GM12878 (cell line): Measurements from ENCODE around the gene APOBEC3H. TPM values are rescaled to one million over a fixed set of nuclear protein-coding genes. Genes with fewer than 3 reads are reported as not detected.

ENCODE experiments used
- ATAC-seq: fragments of 200-7000 bp; cut with Tn5 transposase; 3 replicates; pipeline ENCODE4 v1.9.1; 2020; ENCODE audit warnings: mild to moderate bottlenecking, moderate library complexity
- BruUV-seq: library from RNA; stranded (reverse); fragments of 400-500 nt; replicated peaks from 2 replicates; lab custom pipeline; 2021; lab: Mats Ljungman, UMichigan
- CTCF ChIA-PET: fragments of 300-600 bp; sonication (Branson Sonifier 250); formaldehyde crosslinking; extraction: SDS; loops from one replicate; lab custom pipeline; 2021; ENCODE audit warnings: inconsistent platforms; lab: Yijun Ruan, JAX
- POLR2A ChIA-PET: fragments of 350-600 bp; formaldehyde crosslinking; extraction: SDS; loops from one replicate; lab custom pipeline; 2021; ENCODE audit warnings: inconsistent platforms; lab: Charles Lee
- RAD21 ChIA-PET: fragments of 300-600 bp; sonication (Branson Sonifier 250); formaldehyde crosslinking; loops from one replicate; lab custom pipeline; 2023; ENCODE audit warnings: antibody characterized with exemption; ENCODE audit not compliant: unreplicated experiment; lab: Charles Lee
- SMC1A ChIA-PET: fragments of 300-600 bp; sonication (Branson Sonifier 250); formaldehyde crosslinking; loops from one replicate; lab custom pipeline; 2023; ENCODE audit not compliant: unreplicated experiment, uncharacterized antibody; lab: Charles Lee
- DNase-seq: peaks from one replicate; pipeline ENCODE4 v3.0.0-alpha.2; 2011; ENCODE audit warnings: low read depth, low spot score
- FAIRE-seq: peaks from 3 replicates; lab custom pipeline; 2011; peaks lifted over from hg19 to GRCh38; lab: Jason Lieb, UNC
- H2AFZ ChIP-seq: 2 replicates; pipeline ENCODE4 v1.6.0; 2011; ENCODE audit warnings: low read depth, low read length, control low read depth; ENCODE audit not compliant: control insufficient read depth
- H3K27ac ChIP-seq: 2 replicates; pipeline ENCODE4 v1.5.1; 2011; ENCODE audit warnings: control low read depth; ENCODE audit not compliant: control insufficient read depth, insufficient read depth
- H3K27me3 ChIP-seq, 2 experiments: replicated peaks in 1 of 2; 2 replicates each; pipeline versions ENCODE4 v1.6.0 to v1.6.1; 2011; ENCODE audit warnings: low read length in 1 of 2; ENCODE audit not compliant: control insufficient read depth in 2 of 2, insufficient read depth in 2 of 2
- H3K36me3 ChIP-seq, 2 experiments: 2 replicates each; pipeline ENCODE4 v1.5.1; 2011; ENCODE audit warnings: low read length in 1 of 2; ENCODE audit not compliant: control insufficient read depth in 2 of 2, insufficient read depth in 2 of 2
- H3K4me1 ChIP-seq: 2 replicates; pipeline ENCODE4 v1.6.1; 2011; ENCODE audit warnings: mild to moderate bottlenecking, low read length, moderate library complexity, mixed read lengths; ENCODE audit not compliant: control insufficient read depth, insufficient read depth
- H3K4me2 ChIP-seq: 2 replicates; pipeline ENCODE4 v1.6.0; 2011; ENCODE audit warnings: control low read depth; ENCODE audit not compliant: control insufficient read depth, insufficient read depth
- H3K4me3 ChIP-seq: fragments of 200-600 bp; sonication (generic); 2 replicates; pipeline ENCODE4 v1.5.1; 2016
- H3K79me2 ChIP-seq: 2 replicates; pipeline ENCODE4 v1.6.0; 2011; ENCODE audit warnings: low read length; ENCODE audit not compliant: control insufficient read depth, insufficient read depth
- H3K9ac ChIP-seq: 2 replicates; pipeline ENCODE4 v1.8.0; 2011; ENCODE audit warnings: low read length, control low read depth, mixed read lengths; ENCODE audit not compliant: control insufficient read depth, insufficient read depth
- H3K9me3 ChIP-seq: replicated peaks from 3 replicates; pipeline ENCODE4 v1.5.1; 2011; ENCODE audit warnings: mild to moderate bottlenecking, low read length; ENCODE audit not compliant: control insufficient read depth, insufficient read depth
- H4K20me1 ChIP-seq: 2 replicates; pipeline ENCODE4 v1.6.0; 2011; ENCODE audit not compliant: control insufficient read depth, insufficient read depth
- CBX5 ChIP-seq: sonication (generic); IDR thresholded peaks from 2 replicates; pipeline ENCODE4 v1.6.1; 2016; ENCODE audit warnings: low read depth, moderate library complexity, mild to moderate bottlenecking, inconsistent platforms
- DPF2 ChIP-seq: fragments of 450-650 bp; IDR thresholded peaks from 2 replicates; pipeline ENCODE4 v1.6.1; 2017; ENCODE audit warnings: mild to moderate bottlenecking
- E4F1 ChIP-seq: fragments of 450-650 bp; IDR thresholded peaks from 2 replicates; pipeline ENCODE4 v1.6.1; 2018; ENCODE audit warnings: borderline replicate concordance, mild to moderate bottlenecking; ENCODE audit not compliant: partially characterized antibody
- EGR1 ChIP-seq, 2 experiments: IDR thresholded peaks; 1 replicate in 1 of 2; 2 replicates in 1 of 2; pipeline ENCODE4 v1.6.1; 2011 to 2012; ENCODE audit warnings: low read depth in 2 of 2, low read length in 2 of 2, borderline replicate concordance in 1 of 2, mild to moderate bottlenecking in 1 of 2, moderate library complexity in 1 of 2
- EZH2 ChIP-seq: IDR thresholded peaks from 2 replicates; pipeline ENCODE4 v1.6.1; 2012; ENCODE audit warnings: low read depth, mild to moderate bottlenecking, control low read depth, inconsistent platforms, low read length, borderline replicate concordance; ENCODE audit not compliant: control insufficient read depth
- GABPA ChIP-seq: IDR thresholded peaks from 2 replicates; pipeline ENCODE4 v1.6.1; 2014; ENCODE audit warnings: antibody characterized with exemption, low read depth, mild to moderate bottlenecking, inconsistent platforms
- LARP7 ChIP-seq: fragments of 450-650 bp; IDR thresholded peaks from 2 replicates; pipeline ENCODE4 v1.6.1; 2017; ENCODE audit warnings: mild to moderate bottlenecking
- MXI1 ChIP-seq: fragments of 150-350 bp; IDR thresholded peaks from 2 replicates; pipeline ENCODE4 v1.6.1; 2011; ENCODE audit warnings: low read depth, mild to moderate bottlenecking, inconsistent platforms, low read length, improper control_type of control experiment
- NRF1 ChIP-seq: conservative IDR thresholded peaks from 2 replicates; pipeline ENCODE4 v1.6.1; 2011; ENCODE audit warnings: mild to moderate bottlenecking, low read depth, low read length, improper control_type of control experiment
- POU2F2 ChIP-seq: IDR thresholded peaks from 3 replicates; pipeline ENCODE4 v1.6.1; 2011; ENCODE audit warnings: low read depth, mild to moderate bottlenecking, low read length, borderline replicate concordance
- PRDM15 ChIP-seq: fragments of 450-650 bp; formaldehyde crosslinking; IDR thresholded peaks from 2 replicates; pipeline ENCODE4 v1.4.0; 2020; ENCODE audit warnings: mild to moderate bottlenecking, moderate library complexity
- RELA ChIP-seq: fragments of 450-650 bp; IDR thresholded peaks from 2 replicates; pipeline ENCODE4 v1.8.0; 2014; ENCODE audit warnings: borderline replicate concordance; ENCODE audit not compliant: partially characterized antibody
- SMAD5 ChIP-seq: IDR thresholded peaks from 2 replicates; pipeline ENCODE4 v1.6.1; 2016; ENCODE audit warnings: antibody characterized with exemption, low read depth
- TAF1 ChIP-seq: IDR thresholded peaks from 2 replicates; pipeline ENCODE4 v1.6.1; 2011; ENCODE audit warnings: mild to moderate bottlenecking, low read depth, low read length, borderline replicate concordance
- TARDBP ChIP-seq: IDR thresholded peaks from 2 replicates; pipeline ENCODE4 v1.6.1; 2016; ENCODE audit warnings: borderline replicate concordance
- USF2 ChIP-seq: IDR thresholded peaks from 2 replicates; pipeline ENCODE4 v1.6.1; 2011; ENCODE audit warnings: low read depth, low read length, improper control_type of control experiment, borderline replicate concordance
- ZZZ3 ChIP-seq: IDR thresholded peaks from 2 replicates; pipeline ENCODE4 v1.6.1; 2011; ENCODE audit warnings: low read depth; ENCODE audit not compliant: control insufficient read depth, insufficient read length
- WGBS: methylation state at CpG from one replicate; pipeline ENCODE4 v1.1.6; 2016; ENCODE audit warnings: low lambda C conversion rate; ENCODE audit not compliant: insufficient replicate concordance, insufficient coverage; ENCODE audit errors: missing lambda C conversion rate; 5-methylcytosine and 5-hydroxymethylcytosine counted together
- in situ Hi-C: fragments of 300-500 bp; cut with MboI; formaldehyde crosslinking; loops from 9 replicates; pipeline ENCODE4 v1.14.3; 2018; ENCODE audit warnings: mixed read lengths
- intact Hi-C: fragments of 100-400 bp; cut with micrococcal nuclease; formaldehyde crosslinking; loops from one replicate; pipeline ENCODE4 v1.14.2; 2022; ENCODE audit not compliant: unreplicated experiment
- polyA plus RNA-seq, 11 experiments: library from polyadenylated mRNA; depleted of rRNA in 4 of 11; unstranded in 6 of 11; stranded (reverse) in 5 of 11; fragments of >200 nt; fragmentation: Nextera tagmentation in 4 of 11; fragmentation: Illumina TruSeq in 1 of 11; extraction: Ambion mirVana in 4 of 11; extraction: Trizol in 1 of 11; gene quantifications; 1 replicate in 1 of 11; 2 replicates in 10 of 11; pipeline versions ENCODE4 v1.2.1 to v1.2.3, GENCODE V29; 2011 to 2016; ENCODE audit warnings: inconsistent platforms in 2 of 11, missing spikeins in 2 of 11, low read depth in 1 of 11
- total RNA-seq, 4 experiments: library from RNA; depleted of rRNA in 3 of 4; stranded (reverse); fragments of >200 nt in 3 of 4; fragmentation: Illumina TruSeq in 1 of 4; extraction: Trizol in 1 of 4; gene quantifications; 2 replicates each; pipeline versions ENCODE4 v1.2.1 to v1.2.3, GENCODE V29; 2013 to 2021

Gene APOBEC3H
- total and polyA plus RNA-seq, 10 of the 15 experiments (the other 5 are each of a cell fraction or from before 2014, with no cell fraction given): 7.5 to 23.0 (median 14.8) TPM

GRCh38 chr22:39144101-39144767, 47.2 kb downstream of the APOBEC3H start:
- peak; percentile 56 for DNase-seq
- BruUV-seq: no TSS peak
- ATAC-seq: peak; percentile 69
- Histone ChIP-seq H3K9ac (peak overlapping the region; percentile 89), H4K20me1 (no peaks in the 10 kb centered on the region), H3K4me2 (peak overlapping the region; percentile 98), H3K4me1 (peaks cover 27% of the 10 kb centered on the region), H2AFZ (peak overlapping the region; percentile 81), H3K27ac (peak overlapping the region; percentile 78), H3K4me3 (peak overlapping the region; percentile 93), H3K79me2 (peaks cover 23% of the 10 kb centered on the region), H3K36me3 (no peaks in the 10 kb centered on the region; a peak in 1 of 4 replicates), H3K27me3 (no peaks in the 10 kb centered on the region), H3K9me3 (no peaks in the 10 kb centered on the region)
- ChIA-PET CTCF (interaction anchor here (1.2 kb wide), 1 partner anchor 142 kb away, joined by 4 read pairs; no protein-coding TSS in a partner anchor), POLR2A (no interaction called here), SMC1A (interaction anchor here (1.8 kb wide), 1 partner anchor 274 kb away, joined by 5 read pairs; no protein-coding TSS in a partner anchor), RAD21 (no interaction called here)
- in situ Hi-C loops (no loop called here), intact Hi-C loops (no loop called here)
- peak; percentile 91 for FAIRE-seq
- 17% methylated on average over 22 of the region's 22 CpGs for WGBS
- TF ChIP-seq E4F1: no peak
- TF ChIP-seq ZZZ3: no peak
- TF ChIP-seq NRF1: no peak
- no peak for TF ChIP-seq PRDM15 (CRISPR knock-in tag)
- no peak for TF ChIP-seq RELA
- TF ChIP-seq EZH2: no peak
- TF ChIP-seq MXI1: no peak
- TF ChIP-seq SMAD5: no peak
- TF ChIP-seq TAF1: no peak; the same call in 1 of the 2 replicates
- no peak for TF ChIP-seq EGR1 (IDR thresholded peaks at IDR 0.05; ENCODE audit: borderline replicate concordance in 1 of 2, low read depth in 2 of 2, low read length in 2 of 2)
- TF ChIP-seq TARDBP: no peak
- TF ChIP-seq DPF2: peak; percentile 14; the same call in 1 of the 2 replicates
- no peak for TF ChIP-seq POU2F2
- no peak for TF ChIP-seq USF2
- no peak for TF ChIP-seq CBX5
- TF ChIP-seq GABPA: no peak
- no peak for TF ChIP-seq LARP7
